Mucosa of rectum (tissue), 2 donors: ENCODE measurements around the gene AGFG1.

Experiments used
- H3K27ac ChIP-seq, 2 donors: one replicate each; pipeline ENCODE4 v1.7.0; 2013; ENCODE audit warnings: inconsistent platforms in 2 of 2, low read depth in 2 of 2, low read length in 2 of 2
- H3K27me3 ChIP-seq, 2 donors: one replicate each; pipeline ENCODE4 v1.7.0; 2013; ENCODE audit warnings: low read length in 2 of 2; ENCODE audit not compliant: control insufficient read depth in 2 of 2, insufficient read depth in 2 of 2
- H3K36me3 ChIP-seq, 2 donors: one replicate each; pipeline ENCODE4 v1.7.0; 2013; ENCODE audit warnings: low read length in 2 of 2; ENCODE audit not compliant: control insufficient read depth in 2 of 2, insufficient read depth in 2 of 2
- H3K4me1 ChIP-seq, 2 donors: one replicate each; pipeline ENCODE4 v1.7.0; 2013; ENCODE audit warnings: low read length in 2 of 2, mild to moderate bottlenecking in 1 of 2; ENCODE audit not compliant: control insufficient read depth in 2 of 2, insufficient read depth in 2 of 2
- H3K4me3 ChIP-seq, 2 donors: one replicate each; pipeline ENCODE4 v1.7.0; 2013; ENCODE audit warnings: low read length in 2 of 2
- H3K9ac ChIP-seq, 2 donors: one replicate each; pipeline ENCODE4 v1.7.0; 2013; ENCODE audit warnings: low read length in 2 of 2, low read depth in 1 of 2, mild to moderate bottlenecking in 1 of 2
- H3K9me3 ChIP-seq, 2 donors: one replicate each; pipeline ENCODE4 v1.7.0; 2013; ENCODE audit warnings: low read length in 2 of 2; ENCODE audit not compliant: control insufficient read depth in 2 of 2
- donor health status: healthy.
- donor health status: Normal muscosa, but diverticular disease.

Gene AGFG1

DNA sequence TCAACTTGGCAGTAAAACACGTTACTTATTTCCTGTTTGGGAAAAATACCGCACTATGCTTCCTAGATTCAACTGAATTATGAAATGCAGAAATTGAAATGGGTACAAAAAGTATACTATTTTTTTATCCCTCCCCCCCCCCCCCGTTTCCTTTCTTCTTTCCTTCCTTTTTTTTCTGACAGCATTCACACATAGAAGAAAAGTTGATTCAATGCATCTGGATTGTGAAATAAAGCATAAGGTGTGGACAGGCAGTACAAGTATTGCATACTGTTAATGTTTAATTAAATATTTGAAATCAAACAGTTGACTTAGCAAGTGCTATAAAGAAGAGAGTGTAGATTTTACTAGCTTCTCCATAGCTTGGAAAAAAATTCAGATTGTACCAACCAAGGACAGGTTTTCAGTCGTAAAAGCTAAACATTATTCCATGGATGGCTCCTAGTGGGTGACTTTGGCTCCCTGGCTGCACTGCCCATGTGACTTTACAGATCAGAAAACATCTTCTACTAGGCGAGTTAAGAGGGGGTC, 21.6 kb upstream of the AGFG1 start:
- H3K27ac ChIP-seq, result peak overlapping the region; percentile 75 to 77

DNA sequence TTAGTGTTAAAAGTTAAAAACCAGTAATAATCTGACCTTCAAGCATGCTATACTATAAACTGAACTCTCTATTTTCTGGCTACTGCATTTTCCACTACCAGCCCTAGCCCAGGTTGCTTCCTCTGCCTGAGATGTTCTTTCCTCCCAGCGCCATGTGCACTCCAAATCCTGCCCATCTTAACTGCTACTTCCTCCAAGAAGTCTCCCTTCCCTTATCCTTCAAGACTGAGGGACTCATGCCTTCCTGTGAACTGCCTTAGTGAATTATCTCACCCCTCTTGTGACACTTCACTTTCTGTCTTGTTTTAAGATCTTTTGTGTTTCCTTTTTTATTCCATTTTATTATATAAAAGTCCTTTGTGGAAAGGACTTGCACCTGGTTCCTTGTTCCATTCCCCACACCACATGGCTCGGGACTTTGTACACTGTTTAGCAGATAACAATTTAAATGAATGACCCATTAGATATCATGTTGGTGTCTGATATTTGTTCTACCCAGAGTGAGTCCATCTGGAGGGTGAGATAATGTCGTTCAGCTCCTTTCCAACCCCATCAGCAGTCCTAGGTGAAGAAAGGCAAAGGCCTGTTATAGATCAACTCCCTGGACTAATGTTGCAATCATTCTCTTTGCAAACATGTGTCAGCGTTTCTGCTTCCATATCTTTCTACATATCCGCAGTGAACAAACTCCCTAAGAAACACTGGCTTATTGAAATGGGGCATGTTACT, 20.9 kb upstream of the AGFG1 start:
- Histone ChIP-seq H3K27ac (peak overlapping the region; percentile 75 to 77), H3K9me3 (no peaks in the 10 kb centered on the region), H3K4me1 (peaks cover 9 to 24% of the 10 kb centered on the region in 2 donors), H3K9ac (peak overlapping the region in 1 of 2 donors; percentile 7), H3K27me3 (no peaks in the 10 kb centered on the region), H3K4me3 (no peak overlapping the region), H3K36me3 (no peaks in the 10 kb centered on the region)

More for the DNA sequence above, 21.6 kb upstream of the AGFG1 start:
- Histone ChIP-seq H3K4me1 (peaks cover 9 to 24% of the 10 kb centered on the region in 2 donors), H3K36me3 (no peaks in the 10 kb centered on the region), H3K9ac (peak overlapping the region in 1 of 2 donors; percentile 35), H3K9me3 (no peaks in the 10 kb centered on the region), H3K4me3 (no peak overlapping the region), H3K27me3 (no peaks in the 10 kb centered on the region)

DNA sequence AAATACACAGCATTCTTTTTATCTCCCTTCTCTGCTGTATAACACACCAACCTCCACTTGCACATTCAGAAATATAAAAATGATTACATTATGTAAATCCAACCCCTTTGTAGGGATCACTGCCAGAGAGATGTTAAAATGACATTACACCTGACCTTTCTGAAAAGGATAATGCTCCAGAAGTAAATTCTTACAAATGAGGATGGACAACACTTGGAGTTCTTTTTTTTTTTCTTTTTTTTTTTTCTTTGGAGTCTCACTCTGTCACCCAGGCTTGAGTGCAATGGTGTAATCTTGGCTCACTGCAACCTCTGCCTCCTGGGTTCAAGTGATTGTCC, 20.3 kb upstream of the AGFG1 start:
- no peak overlapping the region for H3K4me3 ChIP-seq
- H3K4me1 ChIP-seq, result peaks cover 9 to 24% of the 10 kb centered on the region in 2 donors
- H3K27me3 ChIP-seq, result no peaks in the 10 kb centered on the region
- peak overlapping the region; percentile 75 to 77 for H3K27ac ChIP-seq
- H3K9ac ChIP-seq, result peak overlapping the region in 1 of 2 donors; percentile 7
- H3K9me3 ChIP-seq, result no peaks in the 10 kb centered on the region
- no peaks in the 10 kb centered on the region for H3K36me3 ChIP-seq

DNA sequence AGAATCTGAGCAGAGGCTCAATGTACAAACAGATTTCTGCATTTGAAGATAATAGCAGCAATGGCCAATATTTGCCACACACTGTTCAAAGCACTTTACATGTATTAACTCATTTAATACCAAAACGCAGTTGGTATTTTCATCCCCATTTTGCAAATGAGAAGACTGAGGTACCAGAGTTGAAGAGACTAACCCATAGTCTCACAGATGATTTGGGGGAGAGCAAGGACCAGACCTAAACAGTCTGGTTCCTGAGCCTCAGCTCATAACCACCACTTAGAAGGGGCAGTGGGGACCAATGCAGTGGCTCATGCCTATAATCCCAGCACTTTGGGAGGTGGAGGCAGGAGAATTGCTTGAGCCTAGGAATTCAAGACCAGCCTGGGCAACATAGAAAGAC, 18.1 kb upstream of the AGFG1 start:
- no peaks in the 10 kb centered on the region for H3K9me3 ChIP-seq
- no peak overlapping the region for H3K9ac ChIP-seq
- no peak overlapping the region for H3K27ac ChIP-seq
- H3K4me3 ChIP-seq, result no peak overlapping the region
- H3K36me3 ChIP-seq, result no peaks in the 10 kb centered on the region
- no peaks in the 10 kb centered on the region for H3K27me3 ChIP-seq
- peaks cover 9 to 24% of the 10 kb centered on the region in 2 donors for H3K4me1 ChIP-seq

DNA sequence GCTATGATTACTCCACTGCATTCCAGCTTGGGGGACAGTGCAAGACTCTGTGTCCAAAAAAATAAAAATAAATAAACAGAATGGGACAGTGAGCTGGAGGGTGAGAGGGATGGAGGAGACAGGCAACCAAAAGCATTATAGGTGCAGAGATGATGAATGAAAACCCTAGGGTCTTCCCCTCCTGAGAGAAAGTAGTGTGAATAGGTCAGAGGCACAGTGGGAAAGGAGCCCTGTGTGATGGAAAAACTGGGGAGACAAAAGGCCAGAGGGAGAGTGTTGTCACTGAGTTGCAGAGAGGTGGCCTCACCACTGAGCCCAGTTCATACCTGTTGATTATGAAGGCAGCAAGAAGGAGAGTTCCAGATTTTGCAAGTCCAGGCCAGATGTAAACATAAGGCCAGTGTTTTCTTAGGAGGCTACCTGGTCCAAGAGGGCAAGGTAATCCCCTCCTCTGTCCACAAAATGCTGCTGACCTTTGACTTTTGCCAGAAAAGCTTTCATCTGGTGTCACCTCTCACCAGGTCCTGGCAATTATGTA, 17.6 kb upstream of the AGFG1 start:
- H3K9me3 ChIP-seq, result no peaks in the 10 kb centered on the region
- H3K27ac ChIP-seq, result no peak overlapping the region
- H3K27me3 ChIP-seq, result no peaks in the 10 kb centered on the region
- H3K4me3 ChIP-seq, result no peak overlapping the region
- peaks cover 9 to 24% of the 10 kb centered on the region in 2 donors for H3K4me1 ChIP-seq
- no peaks in the 10 kb centered on the region for H3K36me3 ChIP-seq
- no peak overlapping the region for H3K9ac ChIP-seq

DNA sequence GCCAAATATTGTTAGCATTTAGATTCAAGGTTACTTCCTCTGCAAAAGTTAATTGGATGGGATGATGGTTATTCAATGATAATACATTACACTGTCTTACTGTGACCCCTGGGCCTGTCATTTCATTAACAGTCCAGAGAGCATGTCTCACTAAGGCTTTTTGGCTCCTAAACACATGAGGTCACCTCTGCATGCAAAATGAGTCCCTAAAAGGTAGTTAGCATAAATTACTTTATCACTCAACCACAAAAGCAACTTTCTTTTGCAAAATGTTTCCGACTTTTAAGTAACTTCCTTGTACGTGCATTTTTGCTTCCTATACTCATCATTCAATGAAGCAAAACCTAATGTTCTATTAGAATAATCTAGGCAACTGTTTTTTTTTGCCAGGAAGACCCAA, 16.8 kb upstream of the AGFG1 start:
- no peak overlapping the region for H3K9ac ChIP-seq
- no peak overlapping the region for H3K27ac ChIP-seq
- peaks cover 3 to 17% of the 10 kb centered on the region in 2 donors for H3K4me1 ChIP-seq
- H3K4me3 ChIP-seq, result no peak overlapping the region
- H3K36me3 ChIP-seq, result no peaks in the 10 kb centered on the region
- H3K27me3 ChIP-seq, result no peaks in the 10 kb centered on the region
- H3K9me3 ChIP-seq, result no peaks in the 10 kb centered on the region

DNA sequence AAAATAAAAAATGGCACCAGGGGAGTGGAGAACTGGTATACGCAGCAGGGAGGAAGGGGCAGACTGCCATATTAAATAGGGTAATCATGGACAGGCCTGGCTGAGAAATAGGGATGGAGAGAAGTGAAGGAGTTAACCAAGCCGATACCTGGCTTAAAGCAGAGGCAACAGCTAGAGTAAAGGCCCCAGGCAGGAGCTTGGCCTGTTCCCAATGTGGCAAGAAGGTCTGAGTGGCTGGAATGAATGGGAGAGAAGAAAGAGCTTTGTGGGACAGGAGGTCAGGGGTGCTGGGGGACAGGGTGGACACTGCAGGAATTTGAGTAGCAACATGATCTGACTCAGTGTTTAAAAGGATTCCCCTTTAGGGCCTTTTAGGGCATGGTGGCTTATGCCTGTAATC, 15.9 kb upstream of the AGFG1 start:
- Histone ChIP-seq H3K9ac (no peak overlapping the region), H3K27ac (no peak overlapping the region), H3K4me3 (no peak overlapping the region), H3K27me3 (no peaks in the 10 kb centered on the region), H3K36me3 (no peaks in the 10 kb centered on the region), H3K9me3 (no peaks in the 10 kb centered on the region), H3K4me1 (peaks cover 0 to 9% of the 10 kb centered on the region in 2 donors)

DNA sequence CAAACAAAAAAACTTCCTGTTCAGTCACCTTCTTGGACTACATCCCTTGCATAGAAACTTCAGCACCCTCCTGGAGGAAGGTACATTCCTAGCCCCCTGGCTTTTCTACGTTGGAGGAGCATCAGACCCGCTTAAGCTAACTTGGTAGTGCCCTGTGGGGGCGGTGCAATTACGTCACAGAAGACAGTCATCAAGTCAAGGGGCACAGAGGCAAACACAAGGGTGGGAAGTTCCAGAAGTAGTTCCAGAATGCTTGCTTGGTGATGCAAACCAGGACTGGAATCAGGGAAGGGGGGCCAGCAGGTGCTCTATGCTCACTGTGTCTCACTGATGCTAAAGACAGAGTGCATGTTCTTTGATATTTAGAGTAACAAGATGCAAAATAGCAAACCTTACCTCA, 15.2 kb upstream of the AGFG1 start:
- no peak overlapping the region for H3K27ac ChIP-seq
- no peak overlapping the region for H3K9ac ChIP-seq
- no peaks in the 10 kb centered on the region for H3K9me3 ChIP-seq
- H3K27me3 ChIP-seq, result no peaks in the 10 kb centered on the region
- no peak overlapping the region for H3K4me3 ChIP-seq
- H3K4me1 ChIP-seq, result peaks cover 0 to 6% of the 10 kb centered on the region in 2 donors
- no peaks in the 10 kb centered on the region for H3K36me3 ChIP-seq

DNA sequence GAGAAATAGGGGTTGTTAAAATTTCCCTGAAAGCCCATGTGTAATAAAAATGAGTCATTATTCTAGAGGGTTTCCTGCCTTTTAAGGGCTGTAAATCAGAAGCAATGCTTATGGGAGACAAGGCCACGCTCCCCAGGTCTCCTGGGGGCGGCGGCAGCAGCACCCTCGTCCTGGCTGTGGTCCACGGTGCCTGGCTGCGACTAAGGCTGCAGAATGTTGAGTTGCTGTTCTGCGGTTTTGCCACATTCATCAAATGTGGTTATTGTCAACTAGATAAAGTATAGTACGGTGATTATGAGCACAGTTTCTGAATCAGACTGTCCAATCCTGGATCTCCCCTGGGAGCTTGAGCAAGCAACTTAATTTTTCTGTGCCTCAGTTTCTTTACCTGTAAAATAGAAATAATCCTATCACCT, 11.9 kb upstream of the AGFG1 start:
- H3K9me3 ChIP-seq, result no peaks in the 10 kb centered on the region
- no peaks in the 10 kb centered on the region for H3K27me3 ChIP-seq

DNA sequence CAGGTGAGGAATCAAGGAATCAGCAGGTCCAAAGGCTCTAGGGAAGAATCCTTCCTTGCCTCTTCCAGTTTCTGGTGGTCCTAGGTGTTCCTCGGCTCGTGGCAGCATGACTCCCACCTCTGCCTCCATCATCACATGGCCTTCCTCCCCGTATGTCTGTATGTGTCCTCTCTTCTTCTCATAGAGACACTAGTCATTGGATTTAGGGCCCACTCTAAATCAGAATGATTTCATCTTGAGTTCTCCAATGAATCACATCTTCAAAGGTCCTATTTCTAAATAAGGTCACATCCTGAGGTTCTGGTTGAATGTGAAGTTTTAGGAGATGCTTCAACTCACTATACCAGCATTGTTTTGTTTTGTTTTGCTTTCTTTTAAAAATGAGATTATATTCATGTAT, 11.1 kb upstream of the AGFG1 start:
- no peak overlapping the region for H3K4me3 ChIP-seq
- H3K36me3 ChIP-seq, result no peaks in the 10 kb centered on the region
- no peaks in the 10 kb centered on the region for H3K4me1 ChIP-seq
- no peaks in the 10 kb centered on the region for H3K27me3 ChIP-seq
- H3K9me3 ChIP-seq, result no peaks in the 10 kb centered on the region
- H3K27ac ChIP-seq, result no peak overlapping the region
- no peak overlapping the region for H3K9ac ChIP-seq

More for the DNA sequence above, 11.9 kb upstream of the AGFG1 start:
- Histone ChIP-seq H3K9ac (no peak overlapping the region), H3K36me3 (no peaks in the 10 kb centered on the region), H3K4me3 (no peak overlapping the region), H3K27ac (no peak overlapping the region), H3K4me1 (no peaks in the 10 kb centered on the region)
